Loucy (cell line): ENCODE results near the gene FCRLB.

Experiments
- CTCF ChIP-seq: fragments of 200-600 bp; sonication (generic); conservative IDR thresholded peaks from 2 replicates; pipeline ENCODE4 v1.5.1; 2014; ENCODE audit warnings: mild to moderate bottlenecking, antibody characterized with exemption, low read length
- EZH2phosphoT487 ChIP-seq: fragments of 200-600 bp; IDR thresholded peaks from 2 replicates; pipeline ENCODE4 v1.6.1; 2018; ENCODE audit warnings: antibody characterized with exemption, mild to moderate bottlenecking, moderate library complexity, borderline replicate concordance

- TF ChIP-seq EZH2phosphoT487 = no peak
- no peak for TF ChIP-seq CTCF
Measured at GRCh38 chr1:161771973-161772372, 50.6 kb downstream of the FCRLB start.
